ENCODE measurements around the gene S100A1. TPM values are rescaled to one million over a fixed set of nuclear protein-coding genes. Genes with fewer than 3 reads are reported as not detected.

S100A1 gene
- total and polyA plus RNA-seq, 2 of the 13 experiments (the other 11 are each of a cell fraction or from before 2014, with no cell fraction given), result 120 to 251 TPM

GRCh38 chr1:153633754-153634665, 5.8 kb downstream of the S100A1 start, which contains the start of gene CHTOP (continued):
- 0 out of 2 replicates have a peak, but pooled peaks have one; percentile 81 for TF ChIP-seq ZNF318 (CRISPR knock-in tag; IDR thresholded peaks at IDR 0.05)
- peak; percentile 90 for TF ChIP-seq HDAC1 (CRISPR knock-in tag; IDR thresholded peaks at IDR 0.05)
- peak; percentile 84 for TF ChIP-seq ZNF281 (CRISPR knock-in tag; IDR thresholded peaks at IDR 0.05; ENCODE audit: borderline replicate concordance)
- TF ChIP-seq SETDB1 (CRISPR knock-in tag; IDR thresholded peaks at IDR 0.05; ENCODE audit: borderline replicate concordance), result no peak
- peak; percentile 79 for TF ChIP-seq JUN (CRISPR knock-in tag; IDR thresholded peaks at IDR 0.05)
- TF ChIP-seq ZNF567 (CRISPR knock-in tag; IDR thresholded peaks at IDR 0.05; ENCODE audit: borderline replicate concordance), result no peak
- TF ChIP-seq STAT6 (CRISPR knock-in tag; IDR thresholded peaks at IDR 0.05; ENCODE audit: borderline replicate concordance), result peak; percentile 30; the same call in 1 of the 2 replicates
- peak; percentile 99 for TF ChIP-seq YY1 (IDR thresholded peaks at IDR 0.05; ENCODE audit: insufficient read depth, insufficient replicate concordance, low read depth, low read length)
- TF ChIP-seq MAX (IDR thresholded peaks at IDR 0.05), result peak; percentile 60; the same call in 1 of the 2 replicates
- TF ChIP-seq ATF3 (CRISPR knock-in tag; IDR thresholded peaks at IDR 0.05), result peak; percentile 12; the same call in 1 of the 2 replicates
- TF ChIP-seq NBN (conservative IDR thresholded peaks at IDR 0.05), result no peak
- TF ChIP-seq ZNF263 (CRISPR knock-in tag; IDR thresholded peaks at IDR 0.05), result no peak
- TF ChIP-seq ZNF549 (CRISPR knock-in tag; IDR thresholded peaks at IDR 0.05), result no peak
